ENCODE measurements around the gene FOXO6. TPM values are rescaled to one million over a fixed set of nuclear protein-coding genes. Genes with fewer than 3 reads are reported as not detected.

The FOXO6 gene
- total and polyA plus RNA-seq, 2 donors = 1.1 to 1.6 TPM

DNA sequence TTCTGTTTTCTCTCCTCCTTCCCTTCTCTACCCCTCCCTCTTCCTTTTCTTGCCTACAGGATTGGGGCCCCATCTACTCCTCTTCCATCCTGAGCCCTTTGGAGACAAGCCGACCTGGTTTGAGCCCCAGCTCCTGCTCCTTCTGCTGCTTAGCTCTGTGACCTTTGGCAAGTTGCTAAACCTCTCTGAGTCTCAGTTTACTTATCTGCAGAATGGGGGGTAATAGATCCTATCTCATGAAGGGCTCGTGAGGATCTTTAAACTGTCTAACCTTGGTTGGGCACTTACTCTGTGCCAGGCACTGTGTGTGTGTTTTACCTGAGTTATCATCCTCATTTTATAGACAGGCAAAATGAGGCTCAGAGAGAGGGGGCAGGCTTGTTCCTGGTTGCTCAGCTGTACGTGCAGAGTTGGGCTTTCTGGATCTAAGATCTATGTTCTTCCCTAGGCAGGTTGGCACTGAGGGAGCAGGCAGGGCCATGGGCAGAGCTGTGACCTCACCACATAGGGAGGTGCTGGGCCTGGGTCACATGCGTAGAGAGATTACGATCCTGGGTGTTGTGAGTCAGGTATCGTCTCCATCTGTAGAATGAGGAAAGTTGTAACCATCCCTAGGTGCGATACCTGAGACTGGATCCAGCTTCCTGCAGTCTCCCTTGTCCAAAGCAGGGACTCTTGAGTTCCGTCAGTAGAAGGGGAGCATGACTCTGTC lies 58.5 kb downstream of the FOXO6 start:
- WGBS = 97% methylated on average over 8 of the region's 8 CpGs
- Histone ChIP-seq H3K27ac (ENCODE audit: low read depth in 1 of 2, low read length in 1 of 2) (no peak overlapping the region), H3K36me3 (ENCODE audit: control insufficient read depth in 2 of 2, insufficient read depth in 2 of 2, low read length in 1 of 2) (no peaks in the 10 kb centered on the region), H3K4me3 (ENCODE audit: low read length in 2 of 2) (no peak overlapping the region), H3K4me1 (ENCODE audit: control insufficient read depth in 2 of 2, insufficient read depth in 2 of 2, low read length in 2 of 2) (peaks cover 0 to 6% of the 10 kb centered on the region in 2 donors), H3K27me3 (ENCODE audit: control insufficient read depth in 2 of 2, insufficient read depth in 1 of 2, low read length in 1 of 2) (peaks cover 0 to 3% of the 10 kb centered on the region in 2 donors), H3K9me3 (ENCODE audit: control insufficient read depth in 2 of 2, insufficient read depth in 1 of 2, low read length in 1 of 2) (peaks cover 0 to 4% of the 10 kb centered on the region in 2 donors)
- no peak for DNase-seq (ENCODE audit: low read depth in 6 of 9, low spot score in 9 of 9)

DNA sequence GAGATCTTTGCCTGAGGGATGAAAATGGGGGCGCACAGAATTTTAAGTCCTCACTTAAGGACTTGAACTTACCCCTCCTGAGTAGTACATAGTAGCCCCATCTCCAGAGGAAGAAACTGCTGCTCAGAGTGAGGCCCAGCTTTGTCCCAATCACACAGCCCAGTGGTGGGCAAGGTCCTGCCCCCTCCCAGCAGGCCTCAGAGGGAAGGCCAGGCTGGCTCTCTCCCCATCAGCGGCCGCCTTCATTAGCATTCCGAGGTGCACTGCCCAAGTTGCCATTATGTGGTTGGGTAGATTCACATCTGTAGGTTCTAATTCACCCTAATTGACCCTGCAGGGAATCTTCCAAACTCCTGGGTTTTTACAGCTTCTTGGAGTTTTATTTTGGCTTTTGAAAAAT lies 59.1 kb downstream of the FOXO6 start:
- Histone ChIP-seq H3K9me3 (ENCODE audit: control insufficient read depth in 2 of 2, insufficient read depth in 1 of 2, low read length in 1 of 2) (peaks cover 0 to 4% of the 10 kb centered on the region in 2 donors), H3K27ac (ENCODE audit: low read depth in 1 of 2, low read length in 1 of 2) (no peak overlapping the region), H3K4me1 (ENCODE audit: control insufficient read depth in 2 of 2, insufficient read depth in 2 of 2, low read length in 2 of 2) (peaks cover 0 to 6% of the 10 kb centered on the region in 2 donors), H3K27me3 (ENCODE audit: control insufficient read depth in 2 of 2, insufficient read depth in 1 of 2, low read length in 1 of 2) (peaks cover 0 to 3% of the 10 kb centered on the region in 2 donors), H3K4me3 (ENCODE audit: low read length in 2 of 2) (no peak overlapping the region), H3K36me3 (ENCODE audit: control insufficient read depth in 2 of 2, insufficient read depth in 2 of 2, low read length in 1 of 2) (no peaks in the 10 kb centered on the region)
- WGBS = 96% methylated on average over 4 of the region's 4 CpGs
- DNase-seq (ENCODE audit: low read depth in 6 of 9, low spot score in 9 of 9) = no peak

DNA sequence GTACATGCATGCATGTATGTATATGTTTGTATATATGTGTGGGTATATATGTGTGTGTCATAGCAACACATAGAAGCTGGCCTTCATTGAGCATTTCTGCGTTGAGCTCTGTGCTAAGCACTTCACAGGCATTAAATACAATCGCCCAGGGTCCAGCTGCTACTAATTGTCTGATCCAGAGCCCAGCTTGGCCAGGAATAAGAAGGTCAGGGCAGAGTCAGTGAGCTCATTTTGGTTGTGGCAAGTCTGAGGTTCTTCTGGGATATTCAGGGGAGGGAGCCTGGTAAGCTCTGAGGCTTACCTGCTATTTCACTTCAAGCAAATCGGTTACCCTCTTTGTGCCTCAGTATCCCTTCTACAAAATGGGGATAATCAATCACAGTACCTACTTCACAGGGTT lies 59.6 kb downstream of the FOXO6 start:
- WGBS = 97% methylated on average over 3 of the region's 3 CpGs
- Histone ChIP-seq H3K4me1 (ENCODE audit: control insufficient read depth in 2 of 2, insufficient read depth in 2 of 2, low read length in 2 of 2) (peaks cover 0 to 6% of the 10 kb centered on the region in 2 donors), H3K27ac (ENCODE audit: low read depth in 1 of 2, low read length in 1 of 2) (no peak overlapping the region)

GRCh38 chr1:41422306-41422705 lies 61.1 kb downstream of the FOXO6 start:
- peaks cover 0 to 3% of the 10 kb centered on the region in 2 donors for H3K27me3 ChIP-seq (ENCODE audit: control insufficient read depth in 2 of 2, insufficient read depth in 1 of 2, low read length in 1 of 2)
- WGBS = 88% methylated on average over 6 of the region's 6 CpGs
- no peaks in the 10 kb centered on the region for H3K36me3 ChIP-seq (ENCODE audit: control insufficient read depth in 2 of 2, insufficient read depth in 2 of 2, low read length in 1 of 2)
- no peak overlapping the region for H3K27ac ChIP-seq (ENCODE audit: low read depth in 1 of 2, low read length in 1 of 2)
- no peak overlapping the region for H3K4me3 ChIP-seq (ENCODE audit: low read length in 2 of 2)
- no peak for DNase-seq (ENCODE audit: low read depth in 6 of 9, low spot score in 9 of 9)
- no peaks in the 10 kb centered on the region for H3K4me1 ChIP-seq (ENCODE audit: control insufficient read depth in 2 of 2, insufficient read depth in 2 of 2, low read length in 2 of 2)
- peaks cover 0 to 4% of the 10 kb centered on the region in 2 donors for H3K9me3 ChIP-seq (ENCODE audit: control insufficient read depth in 2 of 2, insufficient read depth in 1 of 2, low read length in 1 of 2)

More for the DNA sequence above, 59.6 kb downstream of the FOXO6 start:
- peaks cover 0 to 3% of the 10 kb centered on the region in 2 donors for H3K27me3 ChIP-seq (ENCODE audit: control insufficient read depth in 2 of 2, insufficient read depth in 1 of 2, low read length in 1 of 2)
- H3K9me3 ChIP-seq (ENCODE audit: control insufficient read depth in 2 of 2, insufficient read depth in 1 of 2, low read length in 1 of 2) = peaks cover 0 to 4% of the 10 kb centered on the region in 2 donors
- H3K4me3 ChIP-seq (ENCODE audit: low read length in 2 of 2) = no peak overlapping the region
- no peaks in the 10 kb centered on the region for H3K36me3 ChIP-seq (ENCODE audit: control insufficient read depth in 2 of 2, insufficient read depth in 2 of 2, low read length in 1 of 2)
- DNase-seq (ENCODE audit: low read depth in 6 of 9, low spot score in 9 of 9) = no peak

GRCh38 chr1:41423511-41424191 lies 62.4 kb downstream of the FOXO6 start:
- Histone ChIP-seq H3K27me3 (ENCODE audit: control insufficient read depth in 2 of 2, insufficient read depth in 1 of 2, low read length in 1 of 2) (peaks cover 0 to 3% of the 10 kb centered on the region in 2 donors), H3K27ac (ENCODE audit: low read depth in 1 of 2, low read length in 1 of 2) (no peak overlapping the region), H3K4me1 (ENCODE audit: control insufficient read depth in 2 of 2, insufficient read depth in 2 of 2, low read length in 2 of 2) (no peaks in the 10 kb centered on the region), H3K36me3 (ENCODE audit: control insufficient read depth in 2 of 2, insufficient read depth in 2 of 2, low read length in 1 of 2) (no peaks in the 10 kb centered on the region), H3K4me3 (ENCODE audit: low read length in 2 of 2) (no peak overlapping the region), H3K9me3 (ENCODE audit: control insufficient read depth in 2 of 2, insufficient read depth in 1 of 2, low read length in 1 of 2) (peaks cover 0 to 4% of the 10 kb centered on the region in 2 donors)
- DNase-seq (ENCODE audit: low read depth in 6 of 9, low spot score in 9 of 9) = no peak
- 65% methylated on average over 38 of the region's 38 CpGs for WGBS

DNA sequence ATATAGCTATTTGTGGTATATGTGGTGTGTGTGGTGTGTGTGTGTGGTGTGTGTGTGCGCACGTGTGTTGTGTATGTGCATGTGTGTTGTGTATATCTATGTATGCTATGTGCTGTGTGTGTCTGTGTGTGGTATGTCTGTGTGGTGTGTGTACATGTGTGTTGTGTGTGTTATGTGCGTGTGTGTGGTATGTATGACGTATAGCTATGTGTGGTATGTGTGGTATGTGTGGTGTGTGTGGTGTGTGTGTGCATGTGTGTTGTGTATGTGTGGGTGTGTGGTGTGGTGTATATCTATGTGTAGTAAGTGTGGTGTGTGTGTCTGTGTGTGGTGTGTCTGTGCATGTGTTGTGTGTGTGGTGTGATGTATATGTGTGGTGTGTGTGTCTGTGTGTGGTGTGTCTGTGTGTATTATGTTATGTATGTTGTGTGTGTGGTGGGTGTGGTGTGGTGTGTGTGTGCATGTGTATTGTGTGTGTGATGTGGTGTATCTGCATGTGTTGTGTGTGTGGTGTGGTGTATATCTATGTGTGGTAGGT lies 63.4 kb downstream of the FOXO6 start:
- H3K9me3 ChIP-seq (ENCODE audit: control insufficient read depth in 2 of 2, insufficient read depth in 1 of 2, low read length in 1 of 2) = peaks cover 0 to 4% of the 10 kb centered on the region in 2 donors
- H3K36me3 ChIP-seq (ENCODE audit: control insufficient read depth in 2 of 2, insufficient read depth in 2 of 2, low read length in 1 of 2) = no peaks in the 10 kb centered on the region
- WGBS = 98% methylated on average over 4 of the region's 4 CpGs

GRCh38 chr1:41425369-41425768 lies 64.1 kb downstream of the FOXO6 start:
- Histone ChIP-seq H3K27ac (ENCODE audit: low read depth in 1 of 2, low read length in 1 of 2) (no peak overlapping the region), H3K27me3 (ENCODE audit: control insufficient read depth in 2 of 2, insufficient read depth in 1 of 2, low read length in 1 of 2) (peaks cover 0 to 3% of the 10 kb centered on the region in 2 donors), H3K4me3 (ENCODE audit: low read length in 2 of 2) (no peak overlapping the region), H3K4me1 (ENCODE audit: control insufficient read depth in 2 of 2, insufficient read depth in 2 of 2, low read length in 2 of 2) (no peaks in the 10 kb centered on the region), H3K36me3 (ENCODE audit: control insufficient read depth in 2 of 2, insufficient read depth in 2 of 2, low read length in 1 of 2) (no peaks in the 10 kb centered on the region), H3K9me3 (ENCODE audit: control insufficient read depth in 2 of 2, insufficient read depth in 1 of 2, low read length in 1 of 2) (peaks cover 0 to 4% of the 10 kb centered on the region in 2 donors)
- 98% methylated on average over 2 of the region's 2 CpGs for WGBS
- no peak for DNase-seq (ENCODE audit: low read depth in 6 of 9, low spot score in 9 of 9)

More for the DNA sequence above, 63.4 kb downstream of the FOXO6 start:
- no peak overlapping the region for H3K27ac ChIP-seq (ENCODE audit: low read depth in 1 of 2, low read length in 1 of 2)
- H3K4me3 ChIP-seq (ENCODE audit: low read length in 2 of 2) = no peak overlapping the region
- no peak for DNase-seq (ENCODE audit: low read depth in 6 of 9, low spot score in 9 of 9)
- peaks cover 0 to 3% of the 10 kb centered on the region in 2 donors for H3K27me3 ChIP-seq (ENCODE audit: control insufficient read depth in 2 of 2, insufficient read depth in 1 of 2, low read length in 1 of 2)
- H3K4me1 ChIP-seq (ENCODE audit: control insufficient read depth in 2 of 2, insufficient read depth in 2 of 2, low read length in 2 of 2) = no peaks in the 10 kb centered on the region

GRCh38 chr1:41426201-41426890 lies 65.1 kb downstream of the FOXO6 start:
- peaks cover 0 to 3% of the 10 kb centered on the region in 2 donors for H3K27me3 ChIP-seq (ENCODE audit: control insufficient read depth in 2 of 2, insufficient read depth in 1 of 2, low read length in 1 of 2)
- no peaks in the 10 kb centered on the region for H3K4me1 ChIP-seq (ENCODE audit: control insufficient read depth in 2 of 2, insufficient read depth in 2 of 2, low read length in 2 of 2)
- no peaks in the 10 kb centered on the region for H3K36me3 ChIP-seq (ENCODE audit: control insufficient read depth in 2 of 2, insufficient read depth in 2 of 2, low read length in 1 of 2)
- no peaks in the 10 kb centered on the region for H3K9me3 ChIP-seq (ENCODE audit: control insufficient read depth in 2 of 2, insufficient read depth in 1 of 2, low read length in 1 of 2)
- H3K27ac ChIP-seq (ENCODE audit: low read depth in 1 of 2, low read length in 1 of 2) = no peak overlapping the region
- H3K4me3 ChIP-seq (ENCODE audit: low read length in 2 of 2) = no peak overlapping the region
- DNase-seq (ENCODE audit: low read depth in 6 of 9, low spot score in 9 of 9) = no peak
- WGBS = 85% methylated on average over 13 of the region's 13 CpGs

Data from thymus (tissue), 11 donors.